SU-DHL-6 (cell line): ENCODE data around the gene PLCL1.

Experiments used
- EZH2phosphoT487 ChIP-seq: fragments of 200-600 bp; sonication (generic), shearing (Covaris generic); conservative IDR thresholded peaks from 2 replicates; pipeline ENCODE4 v1.6.1; 2018; ENCODE audit warnings: mild to moderate bottlenecking, antibody characterized with exemption, low read length, moderate library complexity, mixed read lengths
- TF ChIP-seq, protein P1 (sequence below): fragments of 200-600 bp; sonication (generic); IDR thresholded peaks from one replicate; pipeline ENCODE4 v1.5.1; 2017; ENCODE audit warnings: antibody characterized with exemption, mild to moderate bottlenecking, low read length, moderate library complexity; ENCODE audit not compliant: insufficient read depth, poor library complexity, severe bottlenecking

DNA sequence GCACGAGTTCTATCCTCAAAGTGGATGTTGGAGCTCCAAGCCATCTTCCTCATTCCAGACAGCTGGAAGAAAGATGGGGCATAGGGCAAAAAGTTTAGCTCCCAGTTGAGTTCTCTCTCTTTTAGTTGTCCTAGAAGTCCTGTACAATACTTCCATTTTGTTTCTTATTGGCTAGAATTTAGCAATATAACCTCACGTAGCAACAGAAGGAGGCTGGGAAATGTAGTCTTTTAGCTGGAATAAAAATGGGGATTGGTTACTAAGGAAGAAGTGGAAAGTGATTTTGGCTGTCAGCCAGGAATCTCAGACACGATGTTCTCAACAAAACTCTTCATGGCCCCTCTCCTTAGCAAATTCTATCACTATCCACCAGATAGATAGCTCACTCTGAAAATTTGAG lies 79.9 kb downstream of the PLCL1 start:
- TF ChIP-seq, protein P1, sequence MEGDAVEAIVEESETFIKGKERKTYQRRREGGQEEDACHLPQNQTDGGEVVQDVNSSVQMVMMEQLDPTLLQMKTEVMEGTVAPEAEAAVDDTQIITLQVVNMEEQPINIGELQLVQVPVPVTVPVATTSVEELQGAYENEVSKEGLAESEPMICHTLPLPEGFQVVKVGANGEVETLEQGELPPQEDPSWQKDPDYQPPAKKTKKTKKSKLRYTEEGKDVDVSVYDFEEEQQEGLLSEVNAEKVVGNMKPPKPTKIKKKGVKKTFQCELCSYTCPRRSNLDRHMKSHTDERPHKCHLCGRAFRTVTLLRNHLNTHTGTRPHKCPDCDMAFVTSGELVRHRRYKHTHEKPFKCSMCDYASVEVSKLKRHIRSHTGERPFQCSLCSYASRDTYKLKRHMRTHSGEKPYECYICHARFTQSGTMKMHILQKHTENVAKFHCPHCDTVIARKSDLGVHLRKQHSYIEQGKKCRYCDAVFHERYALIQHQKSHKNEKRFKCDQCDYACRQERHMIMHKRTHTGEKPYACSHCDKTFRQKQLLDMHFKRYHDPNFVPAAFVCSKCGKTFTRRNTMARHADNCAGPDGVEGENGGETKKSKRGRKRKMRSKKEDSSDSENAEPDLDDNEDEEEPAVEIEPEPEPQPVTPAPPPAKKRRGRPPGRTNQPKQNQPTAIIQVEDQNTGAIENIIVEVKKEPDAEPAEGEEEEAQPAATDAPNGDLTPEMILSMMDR: no peak
- TF ChIP-seq EZH2phosphoT487: no peak
